SH-SY5Y (cell line): ENCODE measurements around the gene PDE4B.

ENCODE experiments used
- GATA2 ChIP-seq: IDR thresholded peaks from 2 replicates; pipeline ENCODE4 v1.6.1; 2011; ENCODE audit warnings: mild to moderate bottlenecking, low read depth, low read length
- GATA3 ChIP-seq: IDR thresholded peaks from 2 replicates; pipeline ENCODE4 v1.6.1; 2011; ENCODE audit warnings: low read depth, mild to moderate bottlenecking, low read length, moderate library complexity

DNA sequence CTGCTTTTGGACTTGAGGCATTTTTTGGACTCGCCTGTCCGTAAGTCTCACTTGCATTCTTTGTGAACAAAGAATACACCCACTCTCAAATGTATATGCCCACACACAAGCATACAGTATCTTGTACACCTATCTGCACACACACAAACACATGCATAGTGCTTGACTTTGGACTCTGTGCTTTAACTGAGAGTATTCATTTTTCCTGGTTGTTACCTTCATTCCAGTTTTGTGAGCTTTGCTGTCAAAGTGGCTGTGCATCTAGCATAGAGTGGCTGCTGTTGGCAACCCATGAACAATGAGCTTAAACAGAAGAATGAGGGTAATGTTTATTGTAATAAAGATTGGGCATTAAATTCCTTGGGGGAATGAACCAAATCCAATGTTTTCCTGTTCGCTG is 199.0 kb downstream of the PDE4B start:
- TF ChIP-seq GATA3, result no peak
- TF ChIP-seq GATA2, result no peak
